ENCODE results near the gene ZP1.
"Not testable (repeated sequence)": the region's sequence is repeated elsewhere in the genome, so short reads cannot be mapped to it uniquely, and the experiment has no call there.

ZP1 gene, protein sequence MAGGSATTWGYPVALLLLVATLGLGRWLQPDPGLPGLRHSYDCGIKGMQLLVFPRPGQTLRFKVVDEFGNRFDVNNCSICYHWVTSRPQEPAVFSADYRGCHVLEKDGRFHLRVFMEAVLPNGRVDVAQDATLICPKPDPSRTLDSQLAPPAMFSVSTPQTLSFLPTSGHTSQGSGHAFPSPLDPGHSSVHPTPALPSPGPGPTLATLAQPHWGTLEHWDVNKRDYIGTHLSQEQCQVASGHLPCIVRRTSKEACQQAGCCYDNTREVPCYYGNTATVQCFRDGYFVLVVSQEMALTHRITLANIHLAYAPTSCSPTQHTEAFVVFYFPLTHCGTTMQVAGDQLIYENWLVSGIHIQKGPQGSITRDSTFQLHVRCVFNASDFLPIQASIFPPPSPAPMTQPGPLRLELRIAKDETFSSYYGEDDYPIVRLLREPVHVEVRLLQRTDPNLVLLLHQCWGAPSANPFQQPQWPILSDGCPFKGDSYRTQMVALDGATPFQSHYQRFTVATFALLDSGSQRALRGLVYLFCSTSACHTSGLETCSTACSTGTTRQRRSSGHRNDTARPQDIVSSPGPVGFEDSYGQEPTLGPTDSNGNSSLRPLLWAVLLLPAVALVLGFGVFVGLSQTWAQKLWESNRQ

DNA sequence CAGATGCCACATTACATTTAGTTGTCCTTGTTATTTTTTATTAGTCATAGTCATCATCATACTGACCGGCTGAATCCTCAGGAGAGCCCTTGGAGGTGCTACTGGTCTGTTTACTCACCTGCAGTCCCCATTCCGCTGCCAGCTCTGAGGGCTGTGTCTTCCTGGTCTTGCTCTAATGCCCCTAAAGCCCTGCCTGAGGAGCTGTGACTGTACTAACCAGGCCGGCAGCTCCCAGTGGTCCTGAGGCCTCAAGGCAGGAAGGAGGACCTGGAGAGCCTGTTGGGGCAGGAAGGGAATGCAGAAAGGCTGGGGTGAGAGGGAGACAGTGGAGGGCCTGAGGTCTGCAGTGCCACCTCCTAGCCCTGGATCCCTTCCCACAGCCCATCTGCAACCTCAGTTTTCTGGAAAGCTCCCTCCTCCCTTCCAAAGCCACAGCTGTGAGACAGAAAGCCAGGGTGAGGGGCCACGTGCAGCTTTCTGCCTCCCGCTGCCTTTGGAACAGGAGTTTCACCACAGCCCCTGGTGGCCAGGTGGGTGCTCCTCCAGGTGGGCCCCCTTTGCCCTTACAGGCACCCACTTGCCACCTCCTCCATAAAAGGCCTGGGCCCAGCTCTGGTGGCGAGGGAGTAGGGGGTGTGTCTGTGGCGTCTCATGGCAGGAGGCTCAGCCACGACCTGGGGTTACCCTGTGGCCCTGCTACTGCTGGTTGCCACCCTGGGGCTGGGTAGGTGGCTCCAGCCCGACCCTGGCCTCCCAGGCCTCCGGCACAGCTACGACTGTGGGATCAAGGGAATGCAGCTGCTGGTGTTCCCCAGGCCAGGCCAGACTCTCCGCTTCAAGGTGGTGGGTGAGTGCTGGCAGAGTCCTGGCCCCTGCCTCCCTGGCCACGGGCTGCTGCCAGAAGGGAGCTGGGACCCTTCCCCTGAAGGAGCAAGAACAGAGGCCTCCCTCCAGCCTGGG, at the start of gene ZP1:
TSS of gene ZP1 (plus strand) at position 632 of the 960 bp plus-strand sequence. CDS start at position 652, 20 bp downstream.
- no peak for DNase-seq

DNA sequence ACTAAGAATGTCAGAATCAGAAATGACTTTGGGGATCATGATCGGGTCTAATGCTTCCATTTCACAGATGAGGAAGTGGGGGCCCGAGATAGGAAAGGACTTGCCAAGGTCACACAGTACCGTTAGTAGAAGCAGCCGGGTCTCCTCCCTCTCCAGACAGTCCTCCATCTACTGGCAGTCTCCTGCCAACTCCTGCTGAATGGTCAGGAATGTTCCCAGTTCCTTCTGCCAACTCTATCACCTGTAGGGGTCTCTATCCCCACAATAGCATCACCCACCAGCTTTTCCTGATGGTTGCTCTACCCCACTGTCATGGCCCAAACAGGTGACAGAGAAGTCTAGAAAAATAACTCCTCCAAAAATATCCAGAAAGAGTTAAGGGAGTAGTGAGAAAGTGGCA, 49.3 kb upstream of the ZP1 start:
- DNase-seq: no peak

DNA sequence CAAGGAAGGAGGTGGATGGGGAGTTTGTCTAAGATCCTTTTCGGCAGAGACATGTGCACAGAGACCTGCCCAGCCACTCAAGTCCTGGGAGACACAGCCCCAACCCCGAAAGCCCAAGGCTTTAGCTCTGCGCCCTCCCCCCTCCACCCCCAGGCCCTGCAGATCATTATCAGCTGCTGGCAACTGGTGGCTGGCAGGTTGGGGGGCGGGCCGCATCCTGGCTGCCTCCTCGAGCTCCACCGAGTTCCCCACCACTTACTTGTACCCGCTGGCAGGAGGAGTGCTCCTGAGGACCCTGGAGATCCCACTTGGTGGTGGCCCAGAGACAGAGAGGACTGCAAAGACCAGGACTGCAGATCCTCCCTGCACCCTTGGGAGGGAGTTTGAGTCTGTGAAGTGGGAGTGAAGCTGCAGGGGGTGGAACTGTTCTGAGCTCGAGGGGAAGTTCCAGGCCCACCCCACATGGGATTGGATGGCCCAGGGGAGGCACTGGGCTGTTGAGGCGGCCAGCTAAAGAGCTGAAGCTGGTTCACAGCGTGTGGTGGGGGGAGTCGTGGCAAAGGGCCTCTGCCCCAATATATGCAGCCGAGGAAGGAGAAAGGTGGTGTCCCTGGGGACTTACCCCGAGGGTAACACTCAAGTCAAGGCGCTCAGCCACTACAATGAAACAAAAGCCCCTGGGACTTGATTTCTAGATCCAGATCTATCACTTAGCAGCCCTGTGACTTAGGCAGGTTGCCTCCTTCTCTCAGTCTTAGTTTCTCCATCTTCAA, 45.3 kb upstream of the ZP1 start:
- no peak for DNase-seq

DNA sequence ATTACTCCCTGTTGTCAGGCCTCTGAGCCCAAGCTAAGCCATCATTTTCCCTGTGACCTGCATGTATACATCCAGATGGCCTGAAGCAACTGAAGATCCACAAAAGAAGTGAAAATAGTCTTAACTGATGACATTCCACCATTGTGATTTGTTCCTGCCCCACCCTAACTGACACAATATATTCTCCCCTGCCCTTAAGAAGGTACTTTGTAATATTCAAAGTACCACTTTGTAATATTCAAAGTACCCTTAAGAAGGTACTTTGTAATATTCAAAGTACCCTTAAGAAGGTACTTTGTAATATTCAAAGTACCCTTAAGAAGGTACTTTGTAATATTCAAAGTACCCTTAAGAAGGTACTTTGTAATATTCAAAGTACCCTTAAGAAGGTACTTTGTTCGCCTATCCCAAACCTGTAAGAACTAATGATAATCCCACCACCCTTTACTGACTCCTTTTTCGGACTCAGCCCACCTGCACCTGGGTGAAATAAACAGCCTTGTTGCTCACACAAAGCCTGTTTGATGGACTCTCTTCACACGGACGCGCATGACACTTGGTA, 43.5 kb upstream of the ZP1 start:
- DNase-seq: not testable (repeated sequence)

DNA sequence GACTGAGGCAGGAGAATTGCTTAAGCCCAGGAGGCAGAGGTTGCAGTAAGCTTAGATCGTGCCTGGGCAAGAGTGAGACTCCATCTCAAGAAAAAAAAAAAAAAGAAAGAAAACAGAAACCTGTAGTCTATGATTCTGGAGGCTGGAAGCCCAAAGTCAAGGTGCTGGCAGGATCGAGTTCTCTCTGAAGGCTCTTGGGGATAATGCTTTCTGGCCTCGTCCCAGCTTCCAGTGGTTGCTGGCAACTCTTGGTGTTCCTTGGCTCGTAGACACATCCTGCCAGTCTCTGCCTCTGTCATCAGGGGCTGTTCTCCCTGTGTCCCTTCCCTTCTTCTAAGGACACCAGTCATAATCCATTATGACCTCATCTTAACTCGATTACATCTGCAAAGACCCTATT, 42.2 kb upstream of the ZP1 start:
- no peak for DNase-seq

DNA sequence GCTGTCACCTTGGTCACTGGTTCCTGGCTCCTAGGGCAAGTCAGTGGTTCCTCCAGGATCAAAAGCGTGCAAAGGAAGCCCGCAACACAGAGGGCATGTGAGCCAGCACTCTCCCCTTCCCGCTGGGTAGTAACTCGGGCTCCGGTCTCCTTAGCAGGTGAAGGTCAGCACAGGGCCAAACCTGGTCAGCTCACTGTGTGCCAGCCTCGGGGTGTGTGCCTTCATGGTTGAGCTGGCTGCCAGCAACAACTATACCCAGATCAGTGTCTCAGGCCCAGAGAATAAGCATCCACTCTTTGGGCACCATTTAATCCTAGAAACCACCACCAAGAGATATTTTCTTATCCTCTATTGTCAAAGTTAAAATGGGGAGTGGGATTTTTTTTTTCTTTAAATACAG, 41.6 kb upstream of the ZP1 start:
- no peak for DNase-seq

DNA sequence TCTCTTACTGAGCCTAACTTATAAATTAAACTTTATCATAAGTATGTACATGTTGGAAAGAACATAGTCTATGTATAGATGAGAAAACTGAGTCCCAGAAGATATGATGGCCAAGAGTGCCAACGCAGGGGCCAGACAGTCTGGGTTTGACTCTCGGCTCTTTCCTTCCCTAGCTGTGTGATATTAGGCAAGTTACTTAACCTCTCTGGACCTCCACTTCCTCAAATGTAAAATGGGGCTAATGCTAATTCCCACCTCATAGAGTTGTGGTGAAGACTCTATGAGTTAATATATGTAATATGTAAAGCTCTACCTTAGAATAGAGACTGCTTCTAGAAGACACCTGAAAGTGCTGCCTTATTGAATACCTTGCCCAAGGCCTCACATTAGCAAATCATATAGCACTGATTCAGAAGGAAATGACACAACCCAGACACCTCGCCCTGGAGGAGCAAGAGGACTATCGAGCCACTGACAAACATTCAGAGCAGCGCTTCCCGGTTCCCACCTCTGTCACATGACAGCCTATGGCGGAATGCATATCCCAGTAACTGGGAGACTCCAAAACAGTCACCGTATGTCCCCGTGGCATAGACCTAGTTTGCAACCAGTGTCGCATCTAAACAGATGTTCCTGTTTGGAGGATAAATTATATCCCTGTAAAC, 36.7 kb upstream of the ZP1 start:
- no peak for DNase-seq

DNA sequence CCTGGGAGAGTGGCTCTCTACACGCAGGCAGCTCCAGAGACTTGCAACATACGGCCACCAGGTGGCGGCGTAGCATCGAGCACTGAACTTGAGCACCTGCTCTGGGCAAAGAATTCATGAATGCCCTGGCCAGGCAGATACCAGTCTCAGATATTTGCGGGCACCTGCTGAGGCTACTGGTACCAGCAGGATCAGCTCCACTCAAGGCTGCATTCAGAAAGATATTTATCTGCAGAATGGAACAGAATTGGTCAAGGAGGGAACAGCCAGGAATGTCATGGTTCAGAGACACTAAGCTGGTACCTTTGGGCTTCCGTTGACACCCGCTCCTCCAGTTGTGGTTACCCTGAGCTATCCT, 36.2 kb upstream of the ZP1 start:
- DNase-seq: peak; percentile 87

DNA sequence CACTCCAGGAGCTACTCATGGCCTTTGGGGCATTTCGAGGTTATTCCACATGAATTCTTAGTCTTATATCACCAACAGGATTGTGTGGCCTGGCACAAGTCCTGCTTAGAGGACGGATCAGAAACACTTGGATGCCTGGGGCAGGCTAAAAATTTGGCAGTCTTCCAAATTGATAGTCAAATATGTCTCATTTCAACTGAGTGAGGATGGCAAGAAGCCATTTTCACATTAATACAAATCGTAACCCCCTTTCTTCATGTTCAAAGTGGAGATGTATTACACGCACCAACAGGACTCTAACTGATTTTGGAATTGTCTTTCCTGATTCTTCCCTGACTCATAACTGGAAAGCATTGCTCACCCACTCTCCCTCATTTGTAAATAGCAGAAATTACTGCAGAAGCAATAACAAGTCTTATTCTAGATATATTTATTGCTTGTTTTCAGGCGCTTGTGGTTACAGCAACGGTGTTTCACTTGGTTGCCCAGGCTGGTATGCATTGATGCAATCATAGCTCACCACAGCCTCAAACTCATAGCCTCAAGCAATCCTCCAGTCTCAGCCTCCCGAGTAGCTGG, 35.8 kb upstream of the ZP1 start:
- DNase-seq: no peak

DNA sequence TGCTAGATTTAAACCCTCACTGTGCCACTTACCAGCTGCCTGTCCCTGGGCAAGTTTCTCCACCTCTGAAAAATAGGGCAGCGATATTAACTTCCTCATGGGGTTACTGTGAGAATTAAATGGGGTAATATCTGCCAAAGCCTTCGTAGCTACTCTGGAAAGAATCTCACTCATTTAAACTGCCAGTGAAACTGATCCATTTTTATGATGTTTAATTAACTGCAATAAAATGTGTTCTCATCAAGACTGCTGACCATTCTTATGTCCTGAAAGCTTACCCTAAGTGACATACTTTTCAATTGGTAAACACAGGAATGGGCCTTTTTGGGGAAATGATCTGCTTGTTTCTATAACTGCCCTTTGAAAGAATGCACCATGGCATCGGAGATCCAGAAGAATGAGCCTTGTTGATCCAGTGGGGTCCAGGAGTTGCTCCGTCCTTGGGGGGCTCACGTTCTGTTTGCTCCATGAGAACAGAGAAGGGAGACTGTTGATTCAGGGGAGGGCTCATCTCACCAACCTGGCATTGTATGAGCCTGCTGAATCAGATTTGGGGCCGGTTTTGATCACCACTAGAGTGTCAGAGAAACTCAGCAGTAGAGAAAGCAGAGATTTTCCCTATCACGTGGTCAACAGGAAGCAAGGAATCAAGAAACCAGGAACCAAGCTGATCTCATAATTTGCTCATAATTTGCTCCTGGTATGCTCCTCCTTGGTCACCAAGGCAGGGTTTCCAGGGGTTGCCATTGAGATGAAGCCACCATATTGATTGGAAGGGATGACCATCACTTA, 32.4 kb upstream of the ZP1 start:
- DNase-seq: no peak

DNA sequence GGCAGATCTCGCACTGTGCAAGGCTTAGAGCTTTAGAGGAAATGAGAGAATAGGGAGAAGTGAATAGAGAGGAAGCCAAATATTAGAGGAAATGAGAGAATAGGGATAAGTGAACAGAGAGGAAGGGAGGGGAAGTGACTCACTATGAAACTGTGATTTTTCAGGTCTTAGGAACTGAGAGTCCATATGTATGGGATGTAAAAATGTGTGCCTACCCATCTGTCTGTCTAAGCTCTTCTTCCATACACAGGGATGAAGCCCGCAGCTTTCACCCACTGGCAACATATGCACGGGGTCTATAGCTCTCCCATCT, 31.9 kb upstream of the ZP1 start:
- DNase-seq: peak; percentile 77

DNA sequence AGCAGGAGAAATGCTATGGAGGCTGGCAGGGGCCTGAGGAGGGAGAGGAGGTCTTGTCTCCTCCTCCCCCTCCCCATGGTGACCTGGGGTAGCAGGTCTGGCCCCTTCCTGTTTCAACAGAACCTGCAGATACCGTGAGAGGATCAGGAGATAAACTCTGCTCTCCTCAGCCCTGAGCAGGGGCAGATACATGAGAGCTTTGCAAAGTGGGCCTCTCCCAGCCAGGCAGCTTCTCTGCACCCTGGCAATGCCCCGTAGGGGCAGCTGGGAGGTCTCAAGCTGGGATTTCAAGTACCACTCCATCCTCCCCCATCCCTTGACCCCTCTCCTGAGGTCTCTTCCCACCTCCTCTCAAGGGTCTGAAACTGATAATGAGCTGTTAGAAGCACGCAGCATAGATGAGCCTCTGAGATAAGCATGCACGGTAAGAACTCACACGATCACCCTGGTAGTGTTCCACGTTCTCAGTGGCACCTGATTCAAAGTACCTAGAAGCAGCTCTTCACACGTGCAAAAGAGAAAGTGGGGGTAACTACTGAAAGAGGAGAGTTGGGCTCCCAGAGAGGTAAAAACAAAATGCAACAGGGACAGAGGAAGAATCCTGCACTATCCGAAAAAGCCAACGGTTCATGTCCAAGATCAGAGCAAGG, 30.4 kb upstream of the ZP1 start:
- DNase-seq: no peak

DNA sequence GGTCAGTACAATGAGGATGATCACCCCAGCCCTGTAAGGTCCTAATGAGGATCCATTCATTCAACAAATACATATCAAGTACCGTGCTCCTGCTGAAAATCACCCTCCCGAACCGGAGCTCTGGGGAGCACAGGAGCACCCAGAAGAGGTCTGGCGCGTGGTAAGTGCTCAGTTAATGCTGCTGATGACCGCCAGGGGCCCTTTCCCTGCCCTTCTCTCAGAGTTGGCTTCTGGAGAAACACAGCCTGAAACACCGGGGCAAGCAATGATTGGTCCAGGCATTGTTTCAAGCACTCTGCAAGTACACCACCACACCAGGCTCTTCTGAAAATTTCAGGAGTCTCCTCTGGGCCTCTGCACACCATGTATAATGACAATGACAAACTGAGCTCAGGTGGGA, 29.2 kb upstream of the ZP1 start:
- no peak for DNase-seq

DNA sequence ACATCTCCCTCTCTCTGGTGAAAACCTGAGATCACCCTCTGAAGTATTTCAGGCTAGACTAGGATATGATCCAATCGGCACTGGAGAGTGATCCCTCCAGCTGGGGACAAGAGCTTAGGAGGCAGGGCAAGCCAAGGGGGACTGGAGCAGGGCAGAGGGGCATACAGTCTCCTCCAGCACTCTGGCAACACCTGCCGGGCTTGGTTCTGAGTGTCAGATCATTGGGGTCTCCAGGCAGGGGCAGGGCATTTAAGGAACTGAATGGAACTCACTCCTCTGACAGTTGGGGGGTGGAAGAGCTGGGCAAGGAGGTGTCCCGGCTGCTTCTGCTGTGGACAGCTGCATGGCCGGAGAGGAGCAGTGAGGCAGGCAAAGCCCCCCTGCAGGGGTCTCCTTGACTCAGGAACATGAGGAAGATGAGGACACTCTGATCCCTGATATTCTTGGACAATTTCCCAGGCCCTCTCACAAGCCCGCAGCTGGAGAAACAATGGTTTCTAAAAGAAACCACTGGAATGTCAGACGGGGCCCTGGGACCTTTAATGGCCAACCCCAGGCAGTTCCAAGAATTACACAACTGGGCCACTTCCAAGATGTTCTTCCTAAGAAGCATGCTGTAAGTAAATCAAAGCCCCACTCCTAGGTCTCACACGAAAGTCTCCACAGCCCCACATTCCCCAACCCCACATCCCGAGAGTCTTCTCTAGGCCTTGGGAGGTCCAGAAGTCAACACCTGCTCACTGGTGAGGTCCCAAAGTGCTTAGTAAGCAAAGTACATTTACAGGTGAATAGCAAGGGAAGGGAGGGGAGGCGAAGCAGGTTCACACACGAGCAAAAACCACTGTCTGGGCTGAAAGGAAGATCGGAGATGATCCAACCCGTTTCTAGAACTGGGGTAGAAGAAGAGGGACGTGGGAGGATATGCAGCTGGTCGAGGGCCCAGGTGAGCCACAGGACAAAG, 26.6 kb upstream of the ZP1 start:
- DNase-seq: no peak

DNA sequence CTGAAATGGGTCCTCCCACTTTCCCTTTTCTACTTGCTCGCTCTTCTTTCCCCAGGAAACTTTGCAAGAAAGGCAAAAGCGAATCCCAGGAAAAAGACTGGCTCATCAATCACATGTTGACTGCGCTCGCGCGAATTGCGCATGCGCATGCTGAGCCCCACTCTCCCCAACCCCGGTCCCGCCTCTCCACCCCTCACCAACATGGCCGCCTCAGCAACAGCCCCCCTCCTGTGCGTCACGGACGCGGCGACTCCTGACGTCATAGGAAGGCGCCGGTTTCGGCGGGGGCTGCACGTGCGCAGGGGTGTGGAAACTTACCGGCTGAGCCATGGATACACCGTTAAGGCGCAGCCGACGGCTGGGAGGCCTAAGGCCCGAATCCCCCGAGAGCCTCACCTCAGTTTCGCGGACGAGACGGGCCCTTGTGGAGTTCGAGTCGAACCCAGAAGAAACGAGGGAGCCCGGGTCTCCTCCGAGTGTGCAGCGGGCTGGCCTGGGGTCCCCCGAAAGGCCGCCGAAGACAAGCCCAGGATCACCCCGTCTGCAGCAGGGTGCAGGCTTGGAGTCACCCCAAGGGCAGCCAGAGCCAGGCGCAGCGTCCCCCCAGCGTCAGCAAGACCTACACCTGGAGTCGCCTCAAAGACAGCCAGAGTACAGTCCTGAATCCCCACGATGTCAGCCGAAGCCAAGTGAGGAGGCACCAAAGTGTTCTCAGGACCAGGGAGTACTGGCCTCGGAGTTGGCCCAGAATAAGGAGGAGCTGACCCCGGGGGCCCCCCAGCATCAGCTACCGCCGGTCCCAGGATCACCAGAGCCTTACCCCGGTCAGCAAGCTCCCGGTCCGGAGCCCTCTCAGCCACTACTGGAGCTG, 25.3 kb upstream of the ZP1 start, which contains the start of gene CCDC86:
TSS of gene CCDC86 (plus strand) at position 317 of the 871 bp plus-strand sequence. CDS start at position 329, 12 bp downstream.
- peak; percentile 97 for DNase-seq

DNA sequence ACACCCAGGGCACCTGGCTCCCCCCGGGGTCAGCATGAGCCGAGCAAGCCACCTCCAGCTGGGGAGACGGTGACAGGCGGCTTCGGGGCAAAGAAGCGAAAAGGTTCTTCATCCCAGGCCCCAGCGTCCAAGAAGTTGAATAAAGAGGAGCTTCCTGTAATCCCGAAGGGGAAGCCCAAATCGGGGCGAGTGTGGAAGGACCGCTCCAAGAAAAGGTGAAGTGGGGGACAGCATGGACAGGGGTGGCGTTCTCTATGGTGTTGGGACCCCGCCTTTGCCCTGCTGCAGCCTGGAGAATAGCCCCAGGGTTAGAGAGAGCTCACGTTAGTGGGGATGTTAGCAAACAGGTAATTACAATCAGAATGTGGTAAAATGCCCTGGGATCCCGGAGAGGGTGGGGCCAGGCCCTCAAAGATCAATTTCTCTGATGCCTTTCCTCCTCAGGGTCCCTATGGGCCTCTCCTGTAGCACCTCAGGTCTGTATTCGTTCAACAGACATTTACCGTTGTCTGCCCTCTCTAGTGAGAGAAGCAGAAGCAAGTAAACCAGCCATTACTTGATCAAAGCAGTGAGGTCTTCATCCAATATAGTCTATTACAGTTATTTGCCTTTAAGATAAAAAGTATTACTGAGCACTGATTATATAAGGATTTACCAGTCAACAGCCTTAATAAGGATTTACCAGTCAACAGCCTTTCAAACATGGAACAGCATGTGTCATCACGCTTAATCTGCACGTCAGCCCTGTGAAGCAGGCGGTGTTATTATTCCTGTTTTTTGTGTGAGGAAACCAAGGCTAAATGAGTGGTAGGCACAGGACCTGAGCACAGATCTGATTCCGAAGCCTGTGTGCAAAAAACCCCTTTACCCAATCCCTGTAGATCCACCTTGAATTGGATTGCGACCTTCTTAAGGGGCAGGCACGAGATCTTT, 24.4 kb upstream of the ZP1 start:
- peak; percentile 20 for DNase-seq
